Mesendoderm (in vitro differentiated cells): ENCODE measurements around the gene CD53.

Source experiments
- DNase-seq: peaks from one replicate; pipeline ENCODE4 v3.0.0; 2013
- H2AK5ac ChIP-seq: 2 replicates; pipeline ENCODE4 v1.6.1; 2013; ENCODE audit warnings: low read length, inconsistent platforms
- H2BK120ac ChIP-seq: 2 replicates; pipeline ENCODE4 v1.6.1; 2013; ENCODE audit warnings: low read depth, mild to moderate bottlenecking, low read length, moderate library complexity, mixed read lengths
- H2BK15ac ChIP-seq: replicated peaks from 2 replicates; pipeline ENCODE4 v1.6.1; 2013; ENCODE audit warnings: low read depth, mild to moderate bottlenecking, moderate library complexity
- H2BK5ac ChIP-seq: 2 replicates; pipeline ENCODE4 v1.6.1; 2013; ENCODE audit warnings: low read length, inconsistent platforms
- H3K18ac ChIP-seq: 2 replicates; pipeline ENCODE4 v1.6.1; 2013; ENCODE audit warnings: mild to moderate bottlenecking, low read length, mixed read lengths
- H3K23ac ChIP-seq: one replicate; pipeline ENCODE4 v1.6.1; 2013; ENCODE audit warnings: low read length
- H3K27ac ChIP-seq: 2 replicates; pipeline ENCODE4 v1.5.1; 2013; ENCODE audit warnings: low read depth, mild to moderate bottlenecking, inconsistent platforms, low read length, moderate library complexity
- H3K27me3 ChIP-seq: 2 replicates; pipeline ENCODE4 v1.6.1; 2013; ENCODE audit warnings: low read length, control low read depth, mild to moderate bottlenecking, inconsistent platforms; ENCODE audit not compliant: insufficient read depth, poor library complexity
- H3K36me3 ChIP-seq: 2 replicates; pipeline ENCODE4 v1.6.1; 2013; ENCODE audit warnings: low read length, inconsistent platforms; ENCODE audit not compliant: control insufficient read depth, insufficient read depth
- H3K4ac ChIP-seq: one replicate; pipeline ENCODE4 v1.6.1; 2013; ENCODE audit warnings: low read depth, mild to moderate bottlenecking, low read length, moderate library complexity
- H3K4me1 ChIP-seq: 2 replicates; pipeline ENCODE4 v1.6.1; 2013; ENCODE audit warnings: low read depth, low read length, inconsistent platforms; ENCODE audit not compliant: control insufficient read depth
- H3K4me2 ChIP-seq: 2 replicates; pipeline ENCODE4 v1.6.1; 2013; ENCODE audit warnings: low read length
- H3K4me3 ChIP-seq: 2 replicates; pipeline ENCODE4 v1.5.1; 2013; ENCODE audit warnings: mild to moderate bottlenecking, low read length
- H3K56ac ChIP-seq: one replicate; pipeline ENCODE4 v1.6.1; 2013; ENCODE audit warnings: low read length
- H3K79me1 ChIP-seq: 2 replicates; pipeline ENCODE4 v1.6.1; 2013; ENCODE audit warnings: low read length, inconsistent platforms
- H3K79me2 ChIP-seq: 2 replicates; pipeline ENCODE4 v1.6.1; 2013; ENCODE audit warnings: mild to moderate bottlenecking, low read length; ENCODE audit not compliant: control insufficient read depth, insufficient read depth
- H3K9ac ChIP-seq: 2 replicates; pipeline ENCODE4 v1.6.1; 2013; ENCODE audit warnings: low read length, inconsistent platforms
- H4K5ac ChIP-seq: one replicate; pipeline ENCODE4 v1.6.1; 2013; ENCODE audit warnings: low read length
- H4K8ac ChIP-seq: one replicate; pipeline ENCODE4 v1.6.1; 2013; ENCODE audit warnings: low read depth, mild to moderate bottlenecking, control low read depth, low read length, moderate library complexity
- WGBS: extraction: QIAGEN DNeasy Blood & Tissue Kit; methylation state at CpG from one replicate; pipeline ENCODE4 v1.1.7; 2013; ENCODE audit warnings: low lambda C conversion rate, missing lambda C conversion rate; ENCODE audit not compliant: insufficient coverage; ENCODE audit errors: extremely low coverage; 5-methylcytosine and 5-hydroxymethylcytosine counted together

CD53 gene

GRCh38 chr1:110903853-110904500, 31.0 kb downstream of the CD53 start:
- H2BK15ac ChIP-seq, result no peak overlapping the region
- H2BK120ac ChIP-seq, result no peak overlapping the region
- H3K9ac ChIP-seq, result no peak overlapping the region
- H3K36me3 ChIP-seq, result no peaks in the 10 kb centered on the region
- no peak overlapping the region for H3K23ac ChIP-seq
- H3K18ac ChIP-seq, result no peak overlapping the region
- H3K56ac ChIP-seq, result no peak overlapping the region
- no peak overlapping the region for H3K4me3 ChIP-seq
- no peak overlapping the region for H3K4ac ChIP-seq
- H3K27me3 ChIP-seq, result no peaks in the 10 kb centered on the region
- WGBS, result no CpG with 5 or more reads among the region's 3 CpGs
- no peak overlapping the region for H4K8ac ChIP-seq
- H2AK5ac ChIP-seq, result no peak overlapping the region
- H3K4me1 ChIP-seq, result no peaks in the 10 kb centered on the region
- H3K27ac ChIP-seq, result no peak overlapping the region
- H3K79me1 ChIP-seq, result no peaks in the 10 kb centered on the region
- no peak overlapping the region for H2BK5ac ChIP-seq
- no peak overlapping the region for H3K4me2 ChIP-seq
- H4K5ac ChIP-seq, result no peak overlapping the region
- DNase-seq, result no peak
- H3K79me2 ChIP-seq, result no peaks in the 10 kb centered on the region

- H3K56ac ChIP-seq, result no peak overlapping the region
- no peak for DNase-seq
- no peak overlapping the region for H3K4ac ChIP-seq
These were observed 39.8 kb downstream of the CD53 start for GRCh38 chr1:110912784-110913183.

GRCh38 chr1:110914676-110915075, 41.7 kb downstream of the CD53 start:
- no peak overlapping the region for H3K9ac ChIP-seq
- no peak for DNase-seq
- no peak overlapping the region for H2BK15ac ChIP-seq
- H2AK5ac ChIP-seq, result no peak overlapping the region
- H3K4me1 ChIP-seq, result no peaks in the 10 kb centered on the region
- no peak overlapping the region for H2BK5ac ChIP-seq
- H3K4ac ChIP-seq, result no peak overlapping the region
- H4K8ac ChIP-seq, result no peak overlapping the region
- no peaks in the 10 kb centered on the region for H3K27me3 ChIP-seq
- H3K79me2 ChIP-seq, result no peaks in the 10 kb centered on the region
- H3K4me3 ChIP-seq, result no peak overlapping the region
- H3K27ac ChIP-seq, result no peak overlapping the region
- H3K4me2 ChIP-seq, result no peak overlapping the region
- H3K23ac ChIP-seq, result no peak overlapping the region
- no peak overlapping the region for H3K56ac ChIP-seq
- H3K79me1 ChIP-seq, result no peaks in the 10 kb centered on the region
- no peak overlapping the region for H4K5ac ChIP-seq
- WGBS, result no CpG with 5 or more reads among the region's 3 CpGs
- no peak overlapping the region for H2BK120ac ChIP-seq
- no peaks in the 10 kb centered on the region for H3K36me3 ChIP-seq
- H3K18ac ChIP-seq, result no peak overlapping the region

More at GRCh38 chr1:110912784-110913183, 39.8 kb downstream of the CD53 start:
- no peak overlapping the region for H2AK5ac ChIP-seq
- no peak overlapping the region for H3K27ac ChIP-seq
- no peak overlapping the region for H2BK120ac ChIP-seq
- no peak overlapping the region for H2BK5ac ChIP-seq
- H3K27me3 ChIP-seq, result no peaks in the 10 kb centered on the region
- H3K9ac ChIP-seq, result no peak overlapping the region
- H2BK15ac ChIP-seq, result no peak overlapping the region
- H3K18ac ChIP-seq, result no peak overlapping the region
- no peaks in the 10 kb centered on the region for H3K36me3 ChIP-seq
- no peaks in the 10 kb centered on the region for H3K79me2 ChIP-seq
- no peak overlapping the region for H3K4me2 ChIP-seq
- no peak overlapping the region for H4K8ac ChIP-seq
- H3K4me1 ChIP-seq, result no peaks in the 10 kb centered on the region
- H3K79me1 ChIP-seq, result no peaks in the 10 kb centered on the region
- H3K4me3 ChIP-seq, result no peak overlapping the region
- H3K23ac ChIP-seq, result no peak overlapping the region
- no peak overlapping the region for H4K5ac ChIP-seq

GRCh38 chr1:110915804-110916203, 42.9 kb downstream of the CD53 start:
- no peak overlapping the region for H3K18ac ChIP-seq
- no peak overlapping the region for H3K23ac ChIP-seq
- no peaks in the 10 kb centered on the region for H3K4me1 ChIP-seq
- H3K27me3 ChIP-seq, result no peaks in the 10 kb centered on the region
- no peak overlapping the region for H4K8ac ChIP-seq
- DNase-seq, result no peak
- H2AK5ac ChIP-seq, result no peak overlapping the region
- no peaks in the 10 kb centered on the region for H3K36me3 ChIP-seq
- no peak overlapping the region for H4K5ac ChIP-seq
- H3K27ac ChIP-seq, result no peak overlapping the region
- H3K9ac ChIP-seq, result no peak overlapping the region
- H3K79me2 ChIP-seq, result no peaks in the 10 kb centered on the region
- H3K79me1 ChIP-seq, result no peaks in the 10 kb centered on the region
- H3K4me2 ChIP-seq, result no peak overlapping the region
- H2BK5ac ChIP-seq, result no peak overlapping the region
- no peak overlapping the region for H2BK15ac ChIP-seq
- no peak overlapping the region for H3K4me3 ChIP-seq
- no peak overlapping the region for H3K56ac ChIP-seq
- H2BK120ac ChIP-seq, result no peak overlapping the region
- no CpG with 5 or more reads among the region's 2 CpGs for WGBS
- no peak overlapping the region for H3K4ac ChIP-seq

GRCh38 chr1:110916274-110916668, 43.3 kb downstream of the CD53 start:
- H3K79me1 ChIP-seq, result no peaks in the 10 kb centered on the region
- no peak overlapping the region for H3K23ac ChIP-seq
- H3K79me2 ChIP-seq, result no peaks in the 10 kb centered on the region
- H2AK5ac ChIP-seq, result no peak overlapping the region
- no peak overlapping the region for H3K4me3 ChIP-seq
- H3K4me1 ChIP-seq, result no peaks in the 10 kb centered on the region
- H4K8ac ChIP-seq, result no peak overlapping the region
- no peak overlapping the region for H3K4ac ChIP-seq
- H2BK120ac ChIP-seq, result no peak overlapping the region
- no peak overlapping the region for H3K4me2 ChIP-seq
- no peaks in the 10 kb centered on the region for H3K36me3 ChIP-seq
- no peak overlapping the region for H3K27ac ChIP-seq
- H2BK15ac ChIP-seq, result no peak overlapping the region
- H3K56ac ChIP-seq, result no peak overlapping the region
- no peak overlapping the region for H2BK5ac ChIP-seq
- H3K27me3 ChIP-seq, result no peaks in the 10 kb centered on the region
- WGBS, result no CpG with 5 or more reads among the region's 2 CpGs
- no peak overlapping the region for H3K9ac ChIP-seq
- no peak overlapping the region for H4K5ac ChIP-seq
- DNase-seq, result no peak
- H3K18ac ChIP-seq, result no peak overlapping the region

- Histone ChIP-seq H2BK120ac (no peak overlapping the region), H3K4ac (no peak overlapping the region), H3K4me2 (no peak overlapping the region), H3K4me3 (no peak overlapping the region), H2BK15ac (no peak overlapping the region), H3K36me3 (no peaks in the 10 kb centered on the region), H3K18ac (peak overlapping the region; percentile 41), H2AK5ac (no peak overlapping the region), H3K27ac (no peak overlapping the region), H3K56ac (no peak overlapping the region), H4K5ac (no peak overlapping the region), H2BK5ac (no peak overlapping the region), H4K8ac (peak overlapping the region; percentile 76), H3K4me1 (no peaks in the 10 kb centered on the region), H3K23ac (no peak overlapping the region), H3K79me2 (no peaks in the 10 kb centered on the region), H3K79me1 (no peaks in the 10 kb centered on the region), H3K27me3 (no peaks in the 10 kb centered on the region), H3K9ac (no peak overlapping the region)
- DNase-seq, result peak; percentile 30
- WGBS, result no CpG with 5 or more reads among the region's 2 CpGs
These were observed 43.8 kb downstream of the CD53 start for GRCh38 chr1:110916669-110917306.
